Memory B cell (primary cell): ENCODE measurements around the gene PARD3B.

Source experiments
- ATAC-seq: fragments of 150-1000 bp; cut with Tn5 transposase; 2 replicates; pipeline ENCODE4 v1.10.0; 2021; ENCODE audit warnings: low read depth, mild to moderate bottlenecking, moderate library complexity
- DNase-seq, 2 donors: peaks; one replicate each; pipeline ENCODE4 v3.0.0; 2022; ENCODE audit warnings: low spot score in 2 of 2
- H3K27ac Mint-ChIP-seq: one replicate; pipeline ENCODE4 v1.8.0; 2022; ENCODE audit warnings: mild to moderate bottlenecking, moderate library complexity, mixed read lengths
- H3K27me3 Mint-ChIP-seq: one replicate; pipeline ENCODE4 v1.8.0; 2022; ENCODE audit warnings: mixed read lengths
- H3K36me3 Mint-ChIP-seq: one replicate; pipeline ENCODE4 v1.8.0; 2022; ENCODE audit warnings: mild to moderate bottlenecking, mixed read lengths
- H3K4me1 Mint-ChIP-seq: one replicate; pipeline ENCODE4 v1.8.0; 2022; ENCODE audit warnings: mixed read lengths
- H3K4me3 Mint-ChIP-seq: one replicate; pipeline ENCODE4 v1.8.0; 2022; ENCODE audit warnings: mild to moderate bottlenecking, moderate library complexity, mixed read lengths
- H3K9me3 Mint-ChIP-seq: one replicate; pipeline ENCODE4 v1.8.0; 2022; ENCODE audit warnings: mixed read lengths

Gene PARD3B

DNA sequence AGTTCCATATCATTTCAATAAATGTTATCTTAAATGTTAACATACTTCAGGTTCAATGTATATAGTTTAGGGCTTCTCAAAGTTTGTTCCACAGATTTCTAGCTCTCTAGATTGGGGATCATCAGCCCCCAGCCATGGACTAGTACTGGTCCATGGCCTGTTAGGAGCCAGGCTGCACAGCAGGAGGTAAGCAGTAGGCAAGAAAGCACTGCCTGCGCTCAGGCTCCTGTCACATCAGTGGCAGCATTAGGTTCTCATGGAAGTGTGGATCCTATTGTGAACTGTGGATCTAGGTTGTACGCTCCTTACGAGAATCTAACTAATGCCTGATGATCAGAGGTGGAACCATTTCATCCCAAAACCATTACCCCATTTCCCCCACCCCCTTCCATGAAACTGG, 531.1 kb downstream of the PARD3B start:
- H3K27me3 Mint-ChIP-seq, result no peaks in the 10 kb centered on the region
- H3K36me3 Mint-ChIP-seq, result no peaks in the 10 kb centered on the region
- no peak overlapping the region for H3K27ac Mint-ChIP-seq
- DNase-seq (no peak), ATAC-seq (no peak)
- H3K4me3 Mint-ChIP-seq, result no peak overlapping the region
- no peaks in the 10 kb centered on the region for H3K9me3 Mint-ChIP-seq
- no peaks in the 10 kb centered on the region for H3K4me1 Mint-ChIP-seq

DNA sequence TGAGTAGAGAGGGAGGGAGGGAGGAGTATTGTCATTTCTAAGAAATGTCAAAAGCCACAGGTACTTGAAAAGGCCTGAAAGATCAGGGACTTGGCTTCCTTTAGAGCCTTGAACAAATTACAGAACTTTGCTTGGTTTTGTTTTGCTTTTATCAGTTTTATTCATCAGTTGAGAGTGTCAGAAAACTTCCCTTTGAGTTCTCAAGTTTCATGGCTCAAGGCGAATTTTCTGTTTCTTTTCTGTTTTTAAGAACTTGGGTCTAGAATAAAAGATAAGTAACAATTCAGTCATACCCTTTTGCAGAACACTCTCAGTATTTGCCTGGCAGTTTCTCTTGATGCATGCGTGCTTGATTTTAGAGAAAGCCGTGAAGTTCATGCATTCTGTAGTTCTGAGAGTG, 531.9 kb downstream of the PARD3B start:
- Mint-ChIP-seq H3K4me3 (no peak overlapping the region), H3K9me3 (no peaks in the 10 kb centered on the region), H3K27me3 (no peaks in the 10 kb centered on the region), H3K27ac (no peak overlapping the region), H3K36me3 (no peaks in the 10 kb centered on the region), H3K4me1 (no peaks in the 10 kb centered on the region)
- ATAC-seq, result no peak
- no peak for DNase-seq

DNA sequence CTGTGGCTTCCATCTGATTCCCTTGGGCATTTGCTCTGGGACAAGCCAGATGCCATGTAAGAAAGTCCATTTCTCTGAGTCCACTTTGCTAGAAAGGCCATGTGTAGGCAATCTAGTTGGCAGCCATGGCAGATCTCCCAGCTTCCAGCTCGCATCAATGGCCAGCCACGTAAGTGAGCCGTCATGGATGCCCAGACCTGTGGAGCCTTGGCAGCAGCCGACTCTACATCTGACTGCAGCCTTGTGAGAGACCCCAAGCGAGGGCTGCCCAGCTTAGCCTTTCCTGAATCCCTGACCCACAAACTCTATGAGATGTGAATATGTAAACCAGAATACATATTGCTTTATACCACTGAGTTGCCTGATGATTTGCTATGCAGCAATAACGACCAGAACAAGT, 533.5 kb downstream of the PARD3B start:
- H3K27me3 Mint-ChIP-seq, result no peaks in the 10 kb centered on the region
- H3K27ac Mint-ChIP-seq, result no peak overlapping the region
- DNase-seq, result no peak
- no peak overlapping the region for H3K4me3 Mint-ChIP-seq
- no peak for ATAC-seq
- no peaks in the 10 kb centered on the region for H3K36me3 Mint-ChIP-seq
- no peaks in the 10 kb centered on the region for H3K9me3 Mint-ChIP-seq
- H3K4me1 Mint-ChIP-seq, result no peaks in the 10 kb centered on the region

DNA sequence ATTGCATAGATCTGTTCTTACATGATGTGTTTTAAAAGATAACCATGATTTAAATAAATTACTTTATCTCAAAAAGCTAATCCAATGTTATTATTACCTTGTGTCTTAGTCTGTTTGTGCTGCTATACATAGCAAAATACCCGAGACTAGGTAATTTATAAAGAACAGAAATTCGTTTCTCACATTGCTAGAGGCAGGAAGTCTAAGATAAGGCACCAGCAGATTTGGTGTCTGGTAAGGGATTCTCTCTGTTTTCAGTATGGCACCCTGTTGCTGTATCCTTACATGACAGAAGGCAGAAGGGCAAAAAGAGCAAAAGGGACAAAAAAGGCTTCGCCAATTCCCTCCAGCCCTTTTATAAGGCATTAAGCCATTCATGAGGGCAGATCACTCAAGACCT, 533.9 kb downstream of the PARD3B start:
- Mint-ChIP-seq H3K4me3 (no peak overlapping the region), H3K36me3 (no peaks in the 10 kb centered on the region), H3K27ac (no peak overlapping the region), H3K9me3 (no peaks in the 10 kb centered on the region), H3K27me3 (no peaks in the 10 kb centered on the region), H3K4me1 (no peaks in the 10 kb centered on the region)
- DNase-seq (no peak), ATAC-seq (no peak)

DNA sequence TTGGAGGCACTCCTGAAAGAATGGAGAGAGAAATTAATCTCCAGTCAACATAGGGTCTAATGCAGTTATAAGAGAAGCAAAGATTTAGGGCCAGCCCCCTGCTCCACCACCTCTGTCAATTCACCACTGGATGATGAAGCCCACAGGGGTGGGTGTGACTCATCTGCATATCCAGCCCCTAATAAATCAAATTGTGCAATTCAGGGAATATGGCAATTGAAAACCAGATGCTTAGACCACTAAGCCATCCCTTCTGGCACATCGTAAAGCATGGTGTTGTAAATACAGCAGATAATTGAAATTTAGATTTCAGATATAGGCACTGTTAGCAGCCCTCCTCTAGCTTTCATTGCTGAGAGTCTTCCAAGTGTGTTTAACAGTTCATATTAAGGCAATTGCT, 541.4 kb downstream of the PARD3B start:
- DNase-seq, result no peak
- Mint-ChIP-seq H3K4me3 (no peak overlapping the region), H3K4me1 (no peaks in the 10 kb centered on the region), H3K27me3 (no peaks in the 10 kb centered on the region), H3K9me3 (no peaks in the 10 kb centered on the region), H3K36me3 (no peaks in the 10 kb centered on the region), H3K27ac (no peak overlapping the region)
- no peak for ATAC-seq

DNA sequence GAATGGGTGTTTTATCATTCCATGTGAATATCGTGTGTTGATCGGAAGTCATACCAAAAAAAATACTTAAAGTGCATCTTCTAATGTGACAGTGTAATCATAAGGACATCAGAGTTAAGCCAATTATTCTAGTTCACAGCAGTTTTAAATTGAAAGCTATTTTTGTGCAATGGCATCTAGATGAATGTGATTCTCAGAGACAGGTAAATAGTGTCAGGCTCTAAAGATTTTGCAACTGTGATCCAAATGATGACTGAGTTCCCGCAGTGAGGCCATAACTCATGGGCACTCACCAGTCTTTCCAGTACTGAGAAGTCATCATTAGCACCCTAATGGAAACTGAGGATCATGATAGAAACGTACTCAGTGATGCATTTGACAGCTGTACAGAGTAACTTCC, 542.6 kb downstream of the PARD3B start:
- H3K4me3 Mint-ChIP-seq, result no peak overlapping the region
- no peaks in the 10 kb centered on the region for H3K27me3 Mint-ChIP-seq
- no peaks in the 10 kb centered on the region for H3K9me3 Mint-ChIP-seq
- H3K36me3 Mint-ChIP-seq, result no peaks in the 10 kb centered on the region
- DNase-seq (no peak), ATAC-seq (no peak)
- H3K27ac Mint-ChIP-seq, result no peak overlapping the region
- no peaks in the 10 kb centered on the region for H3K4me1 Mint-ChIP-seq

DNA sequence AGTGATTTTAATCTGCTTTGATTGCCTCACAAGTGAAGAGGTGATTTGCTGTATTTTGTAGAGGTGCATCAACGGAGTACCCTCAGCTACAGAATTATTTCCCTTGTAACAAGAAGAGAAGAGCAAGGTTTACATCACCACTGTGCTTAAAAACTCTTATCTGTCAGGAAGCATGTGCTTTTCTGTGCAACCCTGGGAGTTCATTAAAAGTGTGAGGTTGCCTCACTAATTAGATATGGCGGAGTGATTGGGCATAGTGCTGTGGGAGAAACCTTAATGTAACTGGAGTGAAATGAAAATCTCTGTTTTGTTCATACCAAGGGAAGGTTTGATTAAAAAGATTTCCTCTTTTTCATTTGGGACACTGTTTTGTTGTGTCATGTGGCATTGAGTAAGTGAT, 544.7 kb downstream of the PARD3B start:
- no peak overlapping the region for H3K27ac Mint-ChIP-seq
- peaks cover 1% of the 10 kb centered on the region for H3K27me3 Mint-ChIP-seq
- H3K36me3 Mint-ChIP-seq, result no peaks in the 10 kb centered on the region
- H3K9me3 Mint-ChIP-seq, result no peaks in the 10 kb centered on the region
- H3K4me3 Mint-ChIP-seq, result no peak overlapping the region
- ATAC-seq (no peak), DNase-seq (no peak)
- H3K4me1 Mint-ChIP-seq, result no peaks in the 10 kb centered on the region

DNA sequence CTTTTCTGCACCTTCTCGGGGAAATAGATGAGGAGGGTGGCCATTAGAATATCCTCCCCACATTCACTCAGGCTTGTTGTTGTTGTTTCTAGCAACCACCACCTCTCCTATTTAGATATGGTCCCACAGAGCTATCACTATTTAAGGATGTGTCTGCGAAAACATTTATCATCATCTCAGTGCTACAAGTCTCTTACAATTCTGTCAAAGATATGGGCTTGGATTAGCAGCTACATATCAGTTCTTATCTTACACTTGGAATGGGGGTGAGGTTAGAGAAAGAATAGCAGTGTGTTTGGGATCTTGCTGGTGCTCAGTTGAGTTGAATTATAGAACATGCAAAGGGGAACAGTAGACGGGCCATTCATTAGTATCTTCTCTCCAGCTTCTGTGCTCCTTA, 546.1 kb downstream of the PARD3B start:
- no peak overlapping the region for H3K4me3 Mint-ChIP-seq
- no peaks in the 10 kb centered on the region for H3K4me1 Mint-ChIP-seq
- H3K36me3 Mint-ChIP-seq, result no peaks in the 10 kb centered on the region
- no peaks in the 10 kb centered on the region for H3K9me3 Mint-ChIP-seq
- no peak for DNase-seq
- ATAC-seq, result no peak
- peaks cover 1% of the 10 kb centered on the region for H3K27me3 Mint-ChIP-seq
- H3K27ac Mint-ChIP-seq, result no peak overlapping the region

DNA sequence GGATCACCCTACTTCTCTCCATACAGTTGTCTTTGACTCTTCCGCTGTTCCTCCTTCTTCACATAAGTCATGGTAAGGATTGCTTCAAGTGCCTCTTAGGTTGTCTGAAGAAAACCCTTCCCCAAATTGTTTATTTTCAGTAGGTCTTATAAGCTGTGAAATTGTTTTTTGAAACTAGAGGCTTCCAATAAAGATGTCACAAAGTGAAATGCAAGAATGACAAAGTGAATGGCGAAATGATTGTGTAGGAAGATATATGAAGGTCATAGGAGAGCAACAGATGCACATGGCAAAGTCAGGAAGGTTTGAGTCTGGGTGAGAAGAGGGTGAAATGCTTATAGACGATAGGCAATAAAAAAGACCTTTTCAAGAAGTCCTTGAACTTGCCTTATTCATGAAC, 548.8 kb downstream of the PARD3B start:
- peaks cover 1% of the 10 kb centered on the region for H3K27me3 Mint-ChIP-seq
- H3K36me3 Mint-ChIP-seq, result no peaks in the 10 kb centered on the region
- no peaks in the 10 kb centered on the region for H3K9me3 Mint-ChIP-seq
- ATAC-seq, result no peak
- no peak overlapping the region for H3K4me3 Mint-ChIP-seq
- no peak overlapping the region for H3K27ac Mint-ChIP-seq
- DNase-seq, result no peak
- H3K4me1 Mint-ChIP-seq, result no peaks in the 10 kb centered on the region

DNA sequence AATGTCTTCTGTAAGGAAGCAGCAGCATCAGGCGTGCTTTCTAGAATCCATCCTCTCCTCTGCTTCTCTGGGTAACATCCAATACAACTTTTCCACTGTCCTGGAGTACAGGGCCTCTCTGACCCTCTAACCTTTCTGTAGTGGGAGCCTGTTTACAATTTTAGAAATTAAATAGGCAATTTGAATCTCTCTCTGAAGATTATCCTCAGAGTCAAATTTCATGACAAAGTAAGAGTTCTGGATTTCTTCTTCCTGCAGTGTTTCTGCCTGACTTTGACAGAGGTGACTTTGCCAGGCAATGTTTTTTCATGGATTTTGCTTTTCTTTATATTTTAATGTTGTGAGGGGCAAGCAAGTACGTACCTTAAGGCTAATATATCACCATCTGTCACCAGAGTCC, 558.4 kb downstream of the PARD3B start:
- no peaks in the 10 kb centered on the region for H3K27me3 Mint-ChIP-seq
- no peak overlapping the region for H3K4me3 Mint-ChIP-seq
- no peak overlapping the region for H3K27ac Mint-ChIP-seq
- no peaks in the 10 kb centered on the region for H3K9me3 Mint-ChIP-seq
- ATAC-seq, result no peak
- DNase-seq, result no peak
- no peaks in the 10 kb centered on the region for H3K36me3 Mint-ChIP-seq
- no peaks in the 10 kb centered on the region for H3K4me1 Mint-ChIP-seq

DNA sequence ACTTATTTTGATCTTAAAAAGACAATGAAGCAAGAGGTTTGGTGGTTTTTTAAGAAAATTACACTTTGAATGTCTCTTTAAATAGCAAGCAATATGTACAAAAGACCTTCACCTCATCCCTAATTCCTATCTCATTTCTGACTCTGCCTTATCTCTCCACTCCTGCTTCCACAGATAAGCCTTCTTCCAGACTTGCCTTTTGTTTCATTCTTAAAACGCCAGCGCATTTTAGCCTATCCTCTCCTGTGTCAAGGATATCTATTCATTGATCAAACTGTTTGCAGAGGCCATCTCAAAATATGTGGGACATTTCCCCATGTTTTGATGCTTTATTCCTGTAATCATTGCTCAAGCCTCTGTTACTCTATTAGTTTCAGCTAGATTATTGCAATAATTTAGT, 562.5 kb downstream of the PARD3B start:
- Mint-ChIP-seq H3K4me3 (no peak overlapping the region), H3K27me3 (peaks cover 1% of the 10 kb centered on the region), H3K27ac (no peak overlapping the region), H3K9me3 (no peaks in the 10 kb centered on the region), H3K36me3 (no peaks in the 10 kb centered on the region), H3K4me1 (no peaks in the 10 kb centered on the region)
- ATAC-seq (no peak), DNase-seq (no peak)

DNA sequence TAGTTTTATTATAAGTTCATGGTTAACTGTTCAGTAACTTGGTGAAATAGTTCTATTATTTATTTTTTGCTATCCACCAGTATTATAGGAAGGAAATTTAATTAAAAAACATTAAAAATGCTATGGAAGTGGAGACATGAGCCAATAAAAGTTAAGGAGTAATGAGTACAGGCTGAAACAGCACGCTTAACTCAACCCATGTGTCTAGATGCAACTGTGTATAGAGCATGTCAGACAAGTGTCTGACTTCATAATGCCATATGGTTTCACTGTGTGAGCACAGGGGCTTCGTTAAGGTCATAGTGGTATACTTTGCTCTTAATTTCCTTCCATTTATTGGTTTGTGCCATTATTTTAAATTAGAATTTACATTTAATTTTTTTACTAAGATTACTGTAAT, 570.2 kb downstream of the PARD3B start:
- DNase-seq (no peak), ATAC-seq (no peak)
- Mint-ChIP-seq H3K36me3 (no peaks in the 10 kb centered on the region), H3K4me3 (no peak overlapping the region), H3K4me1 (no peaks in the 10 kb centered on the region), H3K9me3 (no peaks in the 10 kb centered on the region), H3K27me3 (peaks cover 2% of the 10 kb centered on the region), H3K27ac (no peak overlapping the region)

DNA sequence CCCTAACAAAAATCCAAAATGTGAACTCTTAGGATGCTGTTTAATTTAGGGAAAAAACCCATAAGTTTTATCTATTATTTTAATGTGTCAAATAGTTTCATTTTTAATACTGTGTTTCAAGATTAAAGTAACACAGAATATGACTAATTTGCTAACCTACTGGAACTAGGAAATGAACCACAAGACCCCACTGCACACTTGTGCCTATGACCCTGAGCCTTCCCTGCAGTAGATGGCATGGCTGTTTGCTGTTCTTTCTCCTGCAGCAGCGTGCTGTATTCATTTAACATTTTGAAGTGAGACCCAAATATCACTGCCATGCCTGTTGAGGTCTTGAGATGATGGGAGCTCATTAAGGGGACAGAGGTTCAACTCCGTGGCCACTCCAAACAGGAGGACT, 571.9 kb downstream of the PARD3B start:
- peaks cover 2% of the 10 kb centered on the region for H3K27me3 Mint-ChIP-seq
- ATAC-seq (no peak), DNase-seq (no peak)
- no peak overlapping the region for H3K4me3 Mint-ChIP-seq
- H3K4me1 Mint-ChIP-seq, result no peaks in the 10 kb centered on the region
- H3K36me3 Mint-ChIP-seq, result no peaks in the 10 kb centered on the region
- no peaks in the 10 kb centered on the region for H3K9me3 Mint-ChIP-seq
- H3K27ac Mint-ChIP-seq, result no peak overlapping the region

DNA sequence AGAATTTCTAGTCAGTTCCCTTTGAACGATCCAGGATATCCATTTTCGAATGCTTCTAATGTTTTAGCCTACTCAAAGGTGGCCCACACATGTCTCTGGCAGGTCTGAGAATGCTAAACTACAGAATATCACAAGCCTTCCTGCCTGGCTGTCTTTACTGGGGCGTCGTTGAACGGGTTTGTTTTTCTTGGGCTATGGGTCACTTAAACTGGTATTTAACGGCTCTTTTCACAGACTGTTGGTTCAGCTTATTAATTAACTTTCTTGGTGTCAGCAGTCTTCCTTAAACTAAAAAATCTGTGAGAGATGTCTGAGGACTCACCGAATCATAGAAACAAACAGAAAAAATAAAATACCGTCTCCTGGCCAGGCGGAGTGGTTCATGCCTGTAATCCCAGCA, 573.9 kb downstream of the PARD3B start:
- Mint-ChIP-seq H3K27me3 (peaks cover 2% of the 10 kb centered on the region), H3K4me3 (no peak overlapping the region), H3K27ac (no peak overlapping the region), H3K9me3 (no peaks in the 10 kb centered on the region), H3K4me1 (no peaks in the 10 kb centered on the region), H3K36me3 (no peaks in the 10 kb centered on the region)
- ATAC-seq (no peak), DNase-seq (no peak)

DNA sequence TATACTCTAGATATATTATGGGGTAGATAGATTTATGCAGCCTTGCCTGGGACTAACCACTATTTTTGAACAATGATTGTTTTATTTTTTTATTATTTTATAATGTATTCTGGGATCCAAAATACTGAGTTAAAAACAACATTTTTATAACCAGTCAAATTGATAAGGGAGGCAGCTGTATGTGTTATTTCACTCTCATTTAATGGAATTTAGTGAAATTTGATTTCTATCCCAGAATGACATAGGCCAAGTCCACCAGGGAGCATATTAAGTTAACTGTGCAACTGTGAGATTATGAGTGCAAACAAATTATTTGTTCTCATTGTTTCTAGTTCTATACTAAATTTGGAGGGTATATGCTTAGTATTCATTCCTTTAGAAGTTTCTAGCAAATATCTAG, 583.5 kb downstream of the PARD3B start:
- H3K27ac Mint-ChIP-seq, result no peak overlapping the region
- H3K36me3 Mint-ChIP-seq, result no peaks in the 10 kb centered on the region
- H3K4me3 Mint-ChIP-seq, result no peak overlapping the region
- H3K4me1 Mint-ChIP-seq, result peaks cover 4% of the 10 kb centered on the region
- no peaks in the 10 kb centered on the region for H3K27me3 Mint-ChIP-seq
- ATAC-seq (no peak), DNase-seq (no peak)
- H3K9me3 Mint-ChIP-seq, result no peaks in the 10 kb centered on the region

DNA sequence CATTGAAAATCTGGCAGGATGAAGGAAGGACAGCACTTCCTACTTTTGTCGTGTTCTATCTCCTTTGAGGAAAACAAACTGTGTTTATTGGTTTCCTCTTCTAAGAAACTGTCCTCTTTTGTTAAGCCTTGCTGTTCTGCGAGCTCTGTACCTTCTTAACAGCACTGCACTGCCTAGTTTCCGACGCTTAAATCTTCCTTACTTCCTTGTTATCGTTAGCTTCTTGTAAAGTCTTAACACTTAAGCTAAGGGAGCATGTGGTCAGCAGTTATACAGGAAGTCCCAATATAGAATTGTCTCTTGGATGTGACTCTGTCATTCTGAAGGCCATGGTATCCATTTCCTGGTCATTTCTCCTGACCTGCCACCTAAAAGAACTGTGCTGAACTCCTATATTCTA, 584.3 kb downstream of the PARD3B start:
- DNase-seq (no peak), ATAC-seq (no peak)
- no peaks in the 10 kb centered on the region for H3K9me3 Mint-ChIP-seq
- H3K27me3 Mint-ChIP-seq, result no peaks in the 10 kb centered on the region
- H3K4me3 Mint-ChIP-seq, result no peak overlapping the region
- no peaks in the 10 kb centered on the region for H3K36me3 Mint-ChIP-seq
- H3K27ac Mint-ChIP-seq, result no peak overlapping the region
- peaks cover 4% of the 10 kb centered on the region for H3K4me1 Mint-ChIP-seq
